Endodermal cell (in vitro differentiated cells): ENCODE results near the gene OR5T2. TPM values are rescaled to one million over a fixed set of nuclear protein-coding genes. Genes with fewer than 3 reads are reported as not detected.

Experiments
- DNase-seq: peaks from one replicate; pipeline ENCODE4 v3.0.0-alpha.2; 2017
- H3K27ac ChIP-seq: 2 replicates; pipeline ENCODE4 v1.5.1; 2013; ENCODE audit warnings: mild to moderate bottlenecking, low read depth, low read length, moderate library complexity
- H3K27me3 ChIP-seq: 2 replicates; pipeline ENCODE4 v1.6.1; 2013; ENCODE audit warnings: mild to moderate bottlenecking, low read length, moderate library complexity; ENCODE audit not compliant: insufficient read depth, control insufficient read depth, poor library complexity, severe bottlenecking
- H3K36me3 ChIP-seq: 2 replicates; pipeline ENCODE4 v1.7.0; 2013; ENCODE audit warnings: mild to moderate bottlenecking, low read length, moderate library complexity; ENCODE audit not compliant: control insufficient read depth, insufficient read depth
- H3K4me1 ChIP-seq: one replicate; pipeline ENCODE4 v1.7.0; 2013; ENCODE audit warnings: low read length; ENCODE audit not compliant: control insufficient read depth, insufficient read depth
- H3K4me3 ChIP-seq: 2 replicates; pipeline ENCODE4 v1.5.1; 2013; ENCODE audit warnings: mild to moderate bottlenecking, low read length, moderate library complexity
- H3K9ac ChIP-seq: 2 replicates; pipeline ENCODE4 v1.6.1; 2013; ENCODE audit warnings: mild to moderate bottlenecking, low read length, moderate library complexity; ENCODE audit not compliant: poor library complexity, severe bottlenecking; ENCODE audit errors: extremely low read depth
- H3K9me3 ChIP-seq: 2 replicates; pipeline ENCODE4 v1.6.1; 2013; ENCODE audit warnings: mild to moderate bottlenecking, low read length, moderate library complexity; ENCODE audit not compliant: control insufficient read depth
- H3K27ac Mint-ChIP-seq: 2 replicates; pipeline ENCODE4 v1.8.0; 2020; ENCODE audit warnings: mixed read lengths
- H3K27me3 Mint-ChIP-seq: 2 replicates; pipeline ENCODE4 v1.8.0; 2021; ENCODE audit warnings: mild to moderate bottlenecking, mixed read lengths; ENCODE audit not compliant: insufficient read depth
- H3K36me3 Mint-ChIP-seq: 2 replicates; pipeline ENCODE4 v1.8.0; 2020; ENCODE audit warnings: low read depth, mixed read lengths
- H3K4me1 Mint-ChIP-seq: 2 replicates; pipeline ENCODE4 v1.8.0; 2020; ENCODE audit warnings: mixed read lengths
- H3K4me3 Mint-ChIP-seq: 2 replicates; pipeline ENCODE4 v1.8.0; 2020; ENCODE audit warnings: mild to moderate bottlenecking, moderate library complexity, mixed read lengths
- H3K9me3 Mint-ChIP-seq: 2 replicates; pipeline ENCODE4 v1.8.0; 2020; ENCODE audit warnings: mild to moderate bottlenecking, mixed read lengths
- CTCF ChIP-seq: fragments of 200-600 bp; sonication (generic); conservative IDR thresholded peaks from 2 replicates; pipeline ENCODE4 v1.5.0; 2021; ENCODE audit warnings: antibody characterized with exemption, mild to moderate bottlenecking
- total RNA-seq, 2 donors: library from RNA; stranded (reverse); fragmentation: NEBNext Ultra II Directional in 1 of 2; extraction: Animal tissue kit (Norgen Biotek cat#: 25700) in 1 of 2; gene quantifications; 2 replicates in 1 of 2; 3 replicates in 1 of 2; pipeline ENCODE4 v1.2.1, GENCODE V29; 2021

OR5T2 gene
- total RNA-seq, 2 donors from 2014 or later: not detected

GRCh38 chr11:56183459-56183858 is 50.6 kb downstream of the OR5T2 start:
- H3K9me3 ChIP-seq: peaks cover 8% of the 10 kb centered on the region
- no peak overlapping the region for H3K4me3 ChIP-seq
- Mint-ChIP-seq H3K36me3 (no peaks in the 10 kb centered on the region), H3K27ac (no peak overlapping the region), H3K27me3 (no peaks in the 10 kb centered on the region), H3K9me3 (peaks cover 4% of the 10 kb centered on the region), H3K4me1 (no peaks in the 10 kb centered on the region), H3K4me3 (no peak overlapping the region)
- H3K36me3 ChIP-seq: no peaks in the 10 kb centered on the region
- no peaks in the 10 kb centered on the region for H3K27me3 ChIP-seq
- TF ChIP-seq CTCF: no peak
- H3K9ac ChIP-seq: no peak overlapping the region
- no peak for DNase-seq
- no peaks in the 10 kb centered on the region for H3K4me1 ChIP-seq
- H3K27ac ChIP-seq: no peak overlapping the region

Other genes starting within 250 kb of the OR5T2 start
- gene OR5F1, start 239.6 kb downstream of the OR5T2 start, total RNA-seq: not detected
- not detected for gene OR5AS1, start 206.6 kb downstream of the OR5T2 start, total RNA-seq
- gene OR8I2, start 140.9 kb downstream of the OR5T2 start, total RNA-seq: not detected
- gene OR8H2, start 130.6 kb downstream of the OR5T2 start, total RNA-seq: not detected
- gene OR8H3, start 111.9 kb downstream of the OR5T2 start, total RNA-seq: not detected
- gene OR8J3, start 94.1 kb downstream of the OR5T2 start, total RNA-seq: not detected
- not detected for gene OR8K5, start 73.9 kb downstream of the OR5T2 start, total RNA-seq
- not detected for gene OR5J2, start 57.6 kb downstream of the OR5T2 start, total RNA-seq
- gene OR5T3, start 18.0 kb upstream of the OR5T2 start, total RNA-seq: not detected
- not detected for gene OR5T1, start 39.9 kb upstream of the OR5T2 start, total RNA-seq
- not detected for gene OR8H1, start 58.0 kb upstream of the OR5T2 start, total RNA-seq
- gene OR8K3, start 80.9 kb upstream of the OR5T2 start, total RNA-seq: not detected
- not detected for gene OR8K1, start 111.8 kb upstream of the OR5T2 start, total RNA-seq
- gene OR8J1, start 120.0 kb upstream of the OR5T2 start, total RNA-seq: not detected
- gene OR8U1, start 141.4 kb upstream of the OR5T2 start, total RNA-seq: not detected
- not detected for gene OR5AL1, start 178.4 kb upstream of the OR5T2 start, total RNA-seq
- gene OR5M3, start 239.1 kb upstream of the OR5T2 start, total RNA-seq: not detected